IgD-negative memory B cell (primary cell): ENCODE data around the gene FSTL1. TPM values are rescaled to one million over a fixed set of nuclear protein-coding genes. Genes with fewer than 3 reads are reported as not detected.

Experiments
- H3K27ac Mint-ChIP-seq, 3 donors: one replicate each; pipeline ENCODE4 v1.8.0; 2020 to 2022; ENCODE audit warnings: mild to moderate bottlenecking in 3 of 3, mixed read lengths in 3 of 3, moderate library complexity in 1 of 3
- H3K27me3 Mint-ChIP-seq: one replicate; pipeline ENCODE4 v1.8.0; 2021; ENCODE audit warnings: mixed read lengths
- H3K36me3 Mint-ChIP-seq: one replicate; pipeline ENCODE4 v1.8.0; 2020; ENCODE audit warnings: mild to moderate bottlenecking, mixed read lengths
- H3K4me1 Mint-ChIP-seq, 3 donors: one replicate each; pipeline ENCODE4 v1.8.0; 2020 to 2022; ENCODE audit warnings: mixed read lengths in 3 of 3, mild to moderate bottlenecking in 1 of 3
- H3K4me3 Mint-ChIP-seq, 4 donors: one replicate each; pipeline ENCODE4 v1.8.0; 2020 to 2022; ENCODE audit warnings: mild to moderate bottlenecking in 4 of 4, mixed read lengths in 4 of 4, moderate library complexity in 3 of 4
- H3K9me3 Mint-ChIP-seq, 3 donors: one replicate each; pipeline ENCODE4 v1.8.0; 2020 to 2021; ENCODE audit warnings: mixed read lengths in 3 of 3, mild to moderate bottlenecking in 1 of 3
- polyA plus RNA-seq: library from polyadenylated mRNA; unstranded; fragments of 300-500 nt; fragmentation: Illumina TruSeq; gene quantifications from one replicate; pipeline ENCODE4 v1.2.3, GENCODE V29; 2021

The FSTL1 gene
- not detected for polyA plus RNA-seq

- Mint-ChIP-seq H3K9me3 (peaks cover 2 to 7% (median 5%) of the 10 kb centered on the region in 3 donors), H3K27me3 (peaks cover 29% of the 10 kb centered on the region), H3K4me3 (peak within 1 kb of the TSS; percentile 20 to 93 (median 84)), H3K4me1 (peaks cover 4 to 14% (median 8%) of the 10 kb centered on the region in 3 donors), H3K27ac (no peak within 1 kb of the TSS), H3K36me3 (peaks cover 6% of the 10 kb centered on the region)
These were observed at the start of gene FSTL1 for GRCh38 chr3:120450600-120451271. Gene FSTL1 (minus strand): TSS chr3:120450992. CDS start chr3:120450746, 246 bp downstream.

GRCh38 chr3:120498556-120499346 is 48.0 kb upstream of the FSTL1 start:
- no peak overlapping the region for H3K27ac Mint-ChIP-seq
- peaks cover 0 to 3% (median 0%) of the 10 kb centered on the region in 3 donors for H3K4me1 Mint-ChIP-seq
- H3K27me3 Mint-ChIP-seq, result peaks cover 4% of the 10 kb centered on the region
- no peak overlapping the region for H3K4me3 Mint-ChIP-seq
- peaks cover 2 to 11% (median 9%) of the 10 kb centered on the region in 3 donors for H3K9me3 Mint-ChIP-seq
- no peaks in the 10 kb centered on the region for H3K36me3 Mint-ChIP-seq

GRCh38 chr3:120497818-120498217 is 47.0 kb upstream of the FSTL1 start:
- no peaks in the 10 kb centered on the region for H3K36me3 Mint-ChIP-seq
- H3K4me1 Mint-ChIP-seq, result peaks cover 0 to 3% (median 0%) of the 10 kb centered on the region in 3 donors
- no peak overlapping the region for H3K27ac Mint-ChIP-seq
- H3K4me3 Mint-ChIP-seq, result no peak overlapping the region
- peaks cover 2 to 14% (median 10%) of the 10 kb centered on the region in 3 donors for H3K9me3 Mint-ChIP-seq
- H3K27me3 Mint-ChIP-seq, result peaks cover 4% of the 10 kb centered on the region

GRCh38 chr3:120497336-120497735 is 46.5 kb upstream of the FSTL1 start:
- Mint-ChIP-seq H3K27me3 (peaks cover 4% of the 10 kb centered on the region), H3K4me3 (no peak overlapping the region), H3K36me3 (no peaks in the 10 kb centered on the region), H3K9me3 (peaks cover 2 to 14% (median 10%) of the 10 kb centered on the region in 3 donors), H3K27ac (no peak overlapping the region), H3K4me1 (peaks cover 0 to 3% (median 0%) of the 10 kb centered on the region in 3 donors)

GRCh38 chr3:120496278-120497002 is 45.6 kb upstream of the FSTL1 start:
- peaks cover 2 to 14% (median 10%) of the 10 kb centered on the region in 3 donors for H3K9me3 Mint-ChIP-seq
- H3K36me3 Mint-ChIP-seq, result no peaks in the 10 kb centered on the region
- peaks cover 8% of the 10 kb centered on the region for H3K27me3 Mint-ChIP-seq
- no peak overlapping the region for H3K4me3 Mint-ChIP-seq
- H3K4me1 Mint-ChIP-seq, result peaks cover 0 to 3% (median 0%) of the 10 kb centered on the region in 3 donors
- no peak overlapping the region for H3K27ac Mint-ChIP-seq

- Mint-ChIP-seq H3K4me3 (no peak overlapping the region), H3K27me3 (peaks cover 13% of the 10 kb centered on the region), H3K9me3 (peaks cover 2 to 14% (median 10%) of the 10 kb centered on the region in 3 donors), H3K27ac (no peak overlapping the region), H3K36me3 (no peaks in the 10 kb centered on the region), H3K4me1 (no peaks in the 10 kb centered on the region)
These were observed 45.0 kb upstream of the FSTL1 start for GRCh38 chr3:120495809-120496208.

GRCh38 chr3:120492103-120492502 is 41.3 kb upstream of the FSTL1 start:
- Mint-ChIP-seq H3K4me1 (no peaks in the 10 kb centered on the region), H3K27me3 (peaks cover 14% of the 10 kb centered on the region), H3K27ac (no peak overlapping the region), H3K9me3 (peaks cover 2 to 14% (median 10%) of the 10 kb centered on the region in 3 donors), H3K4me3 (no peak overlapping the region), H3K36me3 (no peaks in the 10 kb centered on the region)

- no peak overlapping the region for H3K4me3 Mint-ChIP-seq
- H3K27me3 Mint-ChIP-seq, result peaks cover 14% of the 10 kb centered on the region
- no peaks in the 10 kb centered on the region for H3K36me3 Mint-ChIP-seq
- no peak overlapping the region for H3K27ac Mint-ChIP-seq
- peaks cover 0 to 9% (median 5%) of the 10 kb centered on the region in 3 donors for H3K9me3 Mint-ChIP-seq
- no peaks in the 10 kb centered on the region for H3K4me1 Mint-ChIP-seq
These were observed 38.6 kb upstream of the FSTL1 start for GRCh38 chr3:120489421-120489820.

GRCh38 chr3:120488296-120488695 is 37.5 kb upstream of the FSTL1 start:
- Mint-ChIP-seq H3K9me3 (no peaks in the 10 kb centered on the region), H3K36me3 (no peaks in the 10 kb centered on the region), H3K4me3 (no peak overlapping the region), H3K27ac (peak overlapping the region in 1 of 3 donors; percentile 41), H3K4me1 (no peaks in the 10 kb centered on the region), H3K27me3 (peaks cover 14% of the 10 kb centered on the region)

- no peak overlapping the region for H3K27ac Mint-ChIP-seq
- no peaks in the 10 kb centered on the region for H3K9me3 Mint-ChIP-seq
- no peaks in the 10 kb centered on the region for H3K36me3 Mint-ChIP-seq
- peaks cover 14% of the 10 kb centered on the region for H3K27me3 Mint-ChIP-seq
- H3K4me3 Mint-ChIP-seq, result no peak overlapping the region
- H3K4me1 Mint-ChIP-seq, result no peaks in the 10 kb centered on the region
These were observed 36.4 kb upstream of the FSTL1 start for GRCh38 chr3:120487191-120487650.

GRCh38 chr3:120481081-120481480 is 30.3 kb upstream of the FSTL1 start:
- Mint-ChIP-seq H3K4me1 (no peaks in the 10 kb centered on the region), H3K36me3 (peaks cover 2% of the 10 kb centered on the region), H3K27ac (no peak overlapping the region), H3K4me3 (no peak overlapping the region), H3K27me3 (peaks cover 5% of the 10 kb centered on the region), H3K9me3 (no peaks in the 10 kb centered on the region)

GRCh38 chr3:120477781-120478180 is 27.0 kb upstream of the FSTL1 start:
- Mint-ChIP-seq H3K4me3 (no peak overlapping the region), H3K36me3 (peaks cover 2% of the 10 kb centered on the region), H3K4me1 (peaks cover 0 to 1% (median 0%) of the 10 kb centered on the region in 3 donors), H3K27me3 (peaks cover 14% of the 10 kb centered on the region), H3K27ac (no peak overlapping the region), H3K9me3 (no peaks in the 10 kb centered on the region)

- peaks cover 14% of the 10 kb centered on the region for H3K27me3 Mint-ChIP-seq
- no peak overlapping the region for H3K27ac Mint-ChIP-seq
- H3K4me3 Mint-ChIP-seq, result no peak overlapping the region
- peaks cover 2% of the 10 kb centered on the region for H3K36me3 Mint-ChIP-seq
- no peaks in the 10 kb centered on the region for H3K9me3 Mint-ChIP-seq
- peaks cover 0 to 1% (median 0%) of the 10 kb centered on the region in 3 donors for H3K4me1 Mint-ChIP-seq
These were observed 25.1 kb upstream of the FSTL1 start for GRCh38 chr3:120475722-120476377.

GRCh38 chr3:120473896-120474675 is 23.3 kb upstream of the FSTL1 start:
- H3K9me3 Mint-ChIP-seq, result no peaks in the 10 kb centered on the region
- H3K4me3 Mint-ChIP-seq, result no peak overlapping the region
- H3K27me3 Mint-ChIP-seq, result peaks cover 14% of the 10 kb centered on the region
- H3K4me1 Mint-ChIP-seq, result peaks cover 0 to 1% (median 0%) of the 10 kb centered on the region in 3 donors
- peaks cover 2% of the 10 kb centered on the region for H3K36me3 Mint-ChIP-seq
- H3K27ac Mint-ChIP-seq, result no peak overlapping the region
